GM10266 (cell line): ENCODE data around the gene SIAE.

ENCODE experiments used
- DNase-seq: peaks from one replicate; pipeline ENCODE4 v3.0.0; 2012; ENCODE audit errors: extremely low spot score
- CTCF ChIP-seq: IDR thresholded peaks from 2 replicates; pipeline ENCODE4 v1.5.1; 2012; ENCODE audit warnings: mild to moderate bottlenecking, low read depth; ENCODE audit not compliant: control insufficient read depth, insufficient read depth; ENCODE audit errors: missing control alignments

SIAE gene

GRCh38 chr11:124678416-124678815 is 4.9 kb upstream of the SIAE start:
- DNase-seq = no peak
- no peak for TF ChIP-seq CTCF

- no peak for TF ChIP-seq CTCF
- DNase-seq = no peak
These were observed 2.8 kb upstream of the SIAE start for GRCh38 chr11:124676386-124676785.

GRCh38 chr11:124674571-124674970 is 1.0 kb upstream of the SIAE start:
- TF ChIP-seq CTCF = no peak
- DNase-seq = no peak

- DNase-seq = no peak
- TF ChIP-seq CTCF = no peak
These were observed 604 bp upstream of the SIAE start for GRCh38 chr11:124674168-124674517.

- no peak for DNase-seq
- TF ChIP-seq CTCF = no peak
These were observed 863 bp downstream of the SIAE start for GRCh38 chr11:124672536-124673215.

GRCh38 chr11:124670732-124671131 is 2.8 kb downstream of the SIAE start:
- no peak for DNase-seq
- no peak for TF ChIP-seq CTCF

- peak; percentile 68 for DNase-seq
- peak; percentile 82 for TF ChIP-seq CTCF
These were observed 4.3 kb downstream of the SIAE start for GRCh38 chr11:124669193-124669592.
